GM12865 (cell line): ENCODE data around the gene FERMT2.

Source experiments
- DNase-seq: peaks from one replicate; pipeline ENCODE4 v3.0.0; 2010; ENCODE audit warnings: low read depth
- H3K4me3 ChIP-seq: 2 replicates; pipeline ENCODE4 v1.5.1; 2011; ENCODE audit warnings: mild to moderate bottlenecking, low read depth, low read length, control low read depth
- CTCF ChIP-seq: IDR thresholded peaks from 2 replicates; pipeline ENCODE4 v1.5.1; 2011; ENCODE audit warnings: low read length, control low read depth, low read depth, inconsistent platforms; ENCODE audit not compliant: insufficient read depth; ENCODE audit errors: missing control alignments

FERMT2 gene

GRCh38 chr14:52848626-52849025, 102.2 kb downstream of the FERMT2 start:
- no peak for TF ChIP-seq CTCF
- no peak for DNase-seq
- no peak overlapping the region for H3K4me3 ChIP-seq

- H3K4me3 ChIP-seq: no peak overlapping the region
- no peak for TF ChIP-seq CTCF
- no peak for DNase-seq
Observed at GRCh38 chr14:52846591-52846990, 104.3 kb downstream of the FERMT2 start.

- no peak for DNase-seq
- no peak for TF ChIP-seq CTCF
- H3K4me3 ChIP-seq: no peak overlapping the region
Observed at GRCh38 chr14:52845081-52845480, 105.8 kb downstream of the FERMT2 start.

- H3K4me3 ChIP-seq: no peak overlapping the region
- no peak for TF ChIP-seq CTCF
- no peak for DNase-seq
Observed at GRCh38 chr14:52844262-52845060, 106.4 kb downstream of the FERMT2 start.

- TF ChIP-seq CTCF: no peak
- no peak for DNase-seq
Observed at GRCh38 chr14:52840877-52841276, 110.0 kb downstream of the FERMT2 start.

GRCh38 chr14:52837451-52837850, 113.4 kb downstream of the FERMT2 start:
- no peak for TF ChIP-seq CTCF
- DNase-seq: no peak
- no peak overlapping the region for H3K4me3 ChIP-seq

More at GRCh38 chr14:52840877-52841276, 110.0 kb downstream of the FERMT2 start:
- no peak overlapping the region for H3K4me3 ChIP-seq

- no peak overlapping the region for H3K4me3 ChIP-seq
- no peak for TF ChIP-seq CTCF
- DNase-seq: no peak
Observed at GRCh38 chr14:52836063-52836462, 114.8 kb downstream of the FERMT2 start.
